ENCODE results near the gene PAQR3.
A peak's percentile ranks its signal among the peaks of the same experiment; 100 is the strongest.

The PAQR3 gene, protein sequence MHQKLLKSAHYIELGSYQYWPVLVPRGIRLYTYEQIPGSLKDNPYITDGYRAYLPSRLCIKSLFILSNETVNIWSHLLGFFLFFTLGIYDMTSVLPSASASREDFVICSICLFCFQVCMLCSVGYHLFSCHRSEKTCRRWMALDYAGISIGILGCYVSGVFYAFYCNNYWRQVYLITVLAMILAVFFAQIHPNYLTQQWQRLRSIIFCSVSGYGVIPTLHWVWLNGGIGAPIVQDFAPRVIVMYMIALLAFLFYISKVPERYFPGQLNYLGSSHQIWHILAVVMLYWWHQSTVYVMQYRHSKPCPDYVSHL

DNA sequence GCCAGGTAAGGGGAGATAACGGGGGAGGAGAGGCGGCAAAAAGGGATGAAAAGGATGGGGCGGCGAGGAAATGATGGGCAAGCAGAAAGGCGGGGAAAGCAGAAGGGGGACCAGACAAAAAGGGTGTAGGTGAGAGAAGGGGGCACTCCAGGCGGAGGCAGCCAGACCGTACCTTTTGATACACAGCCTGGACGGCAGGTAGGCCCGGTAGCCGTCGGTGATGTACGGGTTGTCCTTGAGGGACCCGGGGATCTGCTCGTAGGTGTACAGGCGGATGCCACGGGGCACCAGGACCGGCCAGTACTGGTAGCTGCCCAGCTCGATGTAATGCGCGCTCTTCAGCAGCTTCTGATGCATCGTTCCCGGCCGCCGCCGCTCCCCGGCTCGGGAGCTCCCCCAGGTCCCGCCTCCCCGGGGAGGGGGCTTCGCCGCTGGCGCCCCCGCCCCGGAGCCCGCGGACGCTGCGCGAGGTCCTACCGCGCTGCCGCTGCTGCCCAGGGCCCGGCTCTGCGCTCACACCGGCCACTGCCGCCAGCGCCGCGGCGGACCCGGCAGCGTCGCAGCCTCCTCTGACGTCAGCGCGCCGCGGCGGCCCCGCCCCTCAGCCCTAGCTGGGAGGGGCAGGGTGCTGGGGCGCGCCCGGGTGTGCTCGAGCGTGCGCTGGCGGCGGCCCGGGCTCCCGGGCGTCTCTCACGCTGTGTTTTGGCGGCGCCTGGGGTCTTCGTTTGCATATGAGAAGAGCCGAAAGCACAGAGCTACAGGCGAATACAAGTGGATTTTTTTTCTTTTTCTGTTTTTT lies at the start of gene PAQR3:
Gene PAQR3 (minus strand): TSS at position 571 of the 799 bp plus-strand sequence. CDS start 214 bp downstream, at position 357.
- H3K4me3 ChIP-seq (ENCODE audit: low read depth, low read length) = peak within 1 kb of the TSS; percentile 70
- peak; percentile 37 for DNase-seq (ENCODE audit: low read depth)
- in situ Hi-C loops (cut with HindIII; ENCODE audit: low sequenced_read_pairs) = no loop called here
- TF ChIP-seq, protein P1, sequence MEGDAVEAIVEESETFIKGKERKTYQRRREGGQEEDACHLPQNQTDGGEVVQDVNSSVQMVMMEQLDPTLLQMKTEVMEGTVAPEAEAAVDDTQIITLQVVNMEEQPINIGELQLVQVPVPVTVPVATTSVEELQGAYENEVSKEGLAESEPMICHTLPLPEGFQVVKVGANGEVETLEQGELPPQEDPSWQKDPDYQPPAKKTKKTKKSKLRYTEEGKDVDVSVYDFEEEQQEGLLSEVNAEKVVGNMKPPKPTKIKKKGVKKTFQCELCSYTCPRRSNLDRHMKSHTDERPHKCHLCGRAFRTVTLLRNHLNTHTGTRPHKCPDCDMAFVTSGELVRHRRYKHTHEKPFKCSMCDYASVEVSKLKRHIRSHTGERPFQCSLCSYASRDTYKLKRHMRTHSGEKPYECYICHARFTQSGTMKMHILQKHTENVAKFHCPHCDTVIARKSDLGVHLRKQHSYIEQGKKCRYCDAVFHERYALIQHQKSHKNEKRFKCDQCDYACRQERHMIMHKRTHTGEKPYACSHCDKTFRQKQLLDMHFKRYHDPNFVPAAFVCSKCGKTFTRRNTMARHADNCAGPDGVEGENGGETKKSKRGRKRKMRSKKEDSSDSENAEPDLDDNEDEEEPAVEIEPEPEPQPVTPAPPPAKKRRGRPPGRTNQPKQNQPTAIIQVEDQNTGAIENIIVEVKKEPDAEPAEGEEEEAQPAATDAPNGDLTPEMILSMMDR (IDR thresholded peaks at IDR 0.05; ENCODE audit: low read depth, low read length, missing control alignments) = no peak

DNA sequence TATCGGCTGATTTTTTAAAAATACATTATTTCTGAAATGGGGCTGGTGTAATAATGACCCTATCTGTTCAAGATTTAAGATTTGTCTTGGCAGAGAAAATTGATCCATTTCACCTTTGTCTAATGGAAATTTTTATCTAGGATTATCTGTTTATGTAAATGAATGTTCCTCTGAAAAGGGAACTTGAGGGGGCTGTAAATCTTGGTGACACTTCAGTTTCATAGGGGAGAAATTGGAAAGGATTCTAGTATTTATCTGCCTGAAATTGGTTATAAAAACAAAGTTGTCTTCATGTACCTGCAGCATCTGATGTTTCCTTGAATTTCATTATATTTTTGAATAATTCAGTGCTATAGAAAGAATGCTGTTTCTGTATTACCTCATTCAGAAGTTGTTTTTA lies 48.4 kb upstream of the PAQR3 start:
- TF ChIP-seq, protein P1 (IDR thresholded peaks at IDR 0.05; ENCODE audit: low read depth, low read length, missing control alignments) = no peak
- in situ Hi-C loops (cut with HindIII; ENCODE audit: low sequenced_read_pairs) = no loop called here
- H3K4me3 ChIP-seq (ENCODE audit: low read depth, low read length) = no peak overlapping the region
- no peak for DNase-seq (ENCODE audit: low read depth)

GRCh38 chr4:78984593-78984992 lies 45.4 kb upstream of the PAQR3 start:
- no peak overlapping the region for H3K4me3 ChIP-seq (ENCODE audit: low read depth, low read length)
- TF ChIP-seq, protein P1 (IDR thresholded peaks at IDR 0.05; ENCODE audit: low read depth, low read length, missing control alignments) = no peak
- in situ Hi-C loops (cut with HindIII; ENCODE audit: low sequenced_read_pairs) = no loop called here
- no peak for DNase-seq (ENCODE audit: low read depth)

GRCh38 chr4:78975865-78976264 lies 36.6 kb upstream of the PAQR3 start:
- DNase-seq (ENCODE audit: low read depth) = no peak
- TF ChIP-seq, protein P1 (IDR thresholded peaks at IDR 0.05; ENCODE audit: low read depth, low read length, missing control alignments) = no peak
- in situ Hi-C loops (cut with HindIII; ENCODE audit: low sequenced_read_pairs) = no loop called here
- H3K4me3 ChIP-seq (ENCODE audit: low read depth, low read length) = no peak overlapping the region

DNA sequence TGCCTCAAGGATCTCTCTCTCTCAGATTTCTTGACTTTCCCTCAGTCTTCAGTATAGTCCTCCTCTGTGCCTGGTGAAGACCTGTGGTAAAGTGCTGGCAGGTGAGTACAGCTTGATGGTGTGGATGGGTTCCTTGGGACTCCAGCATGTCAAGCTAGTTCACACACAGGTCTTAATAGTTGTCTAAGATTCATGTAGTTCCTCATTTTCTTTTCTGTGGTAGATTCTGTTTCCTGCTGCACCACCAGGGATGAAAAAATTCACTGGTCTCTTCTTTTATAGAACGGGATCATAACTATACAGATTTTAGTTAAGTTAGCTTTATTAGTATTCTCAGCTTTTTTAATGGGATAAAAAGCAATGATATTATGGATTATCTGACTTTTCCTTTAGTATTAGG lies 32.5 kb upstream of the PAQR3 start:
- no peak for DNase-seq (ENCODE audit: low read depth)
- no peak overlapping the region for H3K4me3 ChIP-seq (ENCODE audit: low read depth, low read length)
- in situ Hi-C loops (cut with HindIII; ENCODE audit: low sequenced_read_pairs) = loop anchor here (25.0 kb wide), 1 partner anchor 1366 kb away; the partner anchor contains the start of gene CFAP299
- TF ChIP-seq, protein P1 (IDR thresholded peaks at IDR 0.05; ENCODE audit: low read depth, low read length, missing control alignments) = no peak

DNA sequence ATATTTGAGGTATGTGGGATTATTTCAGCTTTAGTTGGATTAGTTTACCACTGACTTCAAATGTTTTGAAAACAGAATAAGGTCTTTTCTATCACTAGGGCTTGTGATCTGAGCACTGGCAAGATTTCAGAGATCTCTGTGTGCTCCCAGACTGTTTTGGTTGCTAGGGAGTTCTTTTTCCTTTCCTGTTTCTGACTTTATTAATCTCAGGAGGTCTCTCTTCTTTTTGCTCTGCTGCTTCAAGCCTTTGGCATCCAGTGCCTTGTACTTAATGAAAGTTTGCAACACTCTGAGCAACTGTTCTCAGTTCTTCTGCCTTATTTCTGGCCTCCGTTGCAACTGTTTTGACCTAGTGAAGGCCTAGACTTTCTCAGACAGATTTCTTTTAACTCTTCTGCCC lies 32.1 kb upstream of the PAQR3 start:
- no peak overlapping the region for H3K4me3 ChIP-seq (ENCODE audit: low read depth, low read length)
- DNase-seq (ENCODE audit: low read depth) = no peak
- in situ Hi-C loops (cut with HindIII; ENCODE audit: low sequenced_read_pairs) = loop anchor here (25.0 kb wide), 1 partner anchor 1366 kb away; the partner anchor contains the start of gene CFAP299
- TF ChIP-seq, protein P1 (IDR thresholded peaks at IDR 0.05; ENCODE audit: low read depth, low read length, missing control alignments) = no peak
